IMR-90 (cell line): ENCODE measurements around the gene PWWP3B. TPM values are rescaled to one million over a fixed set of nuclear protein-coding genes. Genes with fewer than 3 reads are reported as not detected.

Experiments used
- ATAC-seq: fragments of 200-7000 bp; cut with Tn5 transposase; 2 replicates; pipeline ENCODE4 v1.9.1; 2020; ENCODE audit warnings: low read depth, mild to moderate bottlenecking, moderate library complexity
- BruUV-seq: library from RNA; stranded (reverse); fragments of 400-500 nt; replicated peaks from 2 replicates; lab custom pipeline; 2021; lab: Mats Ljungman, UMichigan
- CTCF ChIA-PET: fragments of 300-600 bp; formaldehyde crosslinking; extraction: SDS; loops from one replicate; lab custom pipeline; 2021; ENCODE audit warnings: antibody characterized with exemption; lab: Yijun Ruan, JAX
- POLR2A ChIA-PET: fragments of 300-600 bp; sonication (Branson Sonifier 250); formaldehyde crosslinking; loops from one replicate; lab custom pipeline; 2022; ENCODE audit warnings: antibody characterized with exemption; ENCODE audit not compliant: unreplicated experiment; lab: Charles Lee
- DNase-seq: peaks from one replicate; pipeline ENCODE4 v3.0.0; 2013
- H2AFZ ChIP-seq: replicated peaks from 2 replicates; pipeline ENCODE3; 2013; ENCODE audit warnings: low read length, mild to moderate bottlenecking; ENCODE audit not compliant: poor library complexity
- H2AK5ac ChIP-seq: 2 replicates; pipeline ENCODE4 v1.6.1; 2013; ENCODE audit warnings: low read depth, low read length, inconsistent platforms
- H2AK9ac ChIP-seq: replicated peaks from 2 replicates; pipeline ENCODE3; 2013; ENCODE audit warnings: mild to moderate bottlenecking, low read depth, low read length, moderate library complexity; ENCODE audit not compliant: poor library complexity
- H2BK120ac ChIP-seq: 2 replicates; pipeline ENCODE4 v1.6.1; 2013; ENCODE audit warnings: low read depth, low read length, inconsistent platforms
- H2BK15ac ChIP-seq: 3 replicates; pipeline ENCODE4 v1.6.1; 2013; ENCODE audit warnings: low read depth, low read length, inconsistent platforms
- H2BK20ac ChIP-seq: 2 replicates; pipeline ENCODE4 v1.6.1; 2013; ENCODE audit warnings: low read depth, mild to moderate bottlenecking, inconsistent platforms, low read length, moderate library complexity
- H2BK5ac ChIP-seq: 2 replicates; pipeline ENCODE4 v1.6.1; 2013; ENCODE audit warnings: mild to moderate bottlenecking, low read depth, low read length, inconsistent platforms; ENCODE audit not compliant: poor library complexity, severe bottlenecking
- H3K14ac ChIP-seq: replicated peaks from 2 replicates; pipeline ENCODE4 v1.6.1; 2013; ENCODE audit warnings: low read depth, low read length, inconsistent platforms
- H3K18ac ChIP-seq: 2 replicates; pipeline ENCODE4 v1.6.1; 2013; ENCODE audit warnings: low read depth, low read length, control low read depth
- H3K23ac ChIP-seq: 2 replicates; pipeline ENCODE4 v1.6.1; 2013; ENCODE audit warnings: low read depth, low read length, inconsistent platforms
- H3K27ac ChIP-seq: 2 replicates; pipeline ENCODE4 v1.5.1; 2013; ENCODE audit warnings: mild to moderate bottlenecking, control low read depth, low read length; ENCODE audit not compliant: insufficient read depth
- H3K27me3 ChIP-seq: 2 replicates; pipeline ENCODE4 v1.6.1; 2013; ENCODE audit warnings: low read length; ENCODE audit not compliant: control insufficient read depth, insufficient read depth
- H3K36me3 ChIP-seq: 2 replicates; pipeline ENCODE4 v1.6.1; 2013; ENCODE audit warnings: low read length, mixed read lengths; ENCODE audit not compliant: control insufficient read depth, insufficient read depth
- H3K4ac ChIP-seq: 2 replicates; pipeline ENCODE4 v1.6.1; 2013; ENCODE audit warnings: low read depth, low read length, inconsistent platforms
- H3K4me1 ChIP-seq: 2 replicates; pipeline ENCODE4 v1.6.1; 2013; ENCODE audit warnings: low read length, mixed read lengths; ENCODE audit not compliant: control insufficient read depth, insufficient read depth
- H3K4me2 ChIP-seq: 2 replicates; pipeline ENCODE4 v1.6.1; 2013; ENCODE audit warnings: low read depth, mild to moderate bottlenecking, control low read depth, low read length, moderate library complexity
- H3K4me3 ChIP-seq: 2 replicates; pipeline ENCODE4 v1.5.1; 2013; ENCODE audit warnings: low read depth, mild to moderate bottlenecking, control low read depth, low read length, moderate library complexity; ENCODE audit not compliant: insufficient read depth
- H3K56ac ChIP-seq: 2 replicates; pipeline ENCODE4 v1.6.1; 2013; ENCODE audit warnings: low read length, inconsistent platforms; ENCODE audit not compliant: insufficient read depth; ENCODE audit errors: extremely low read depth
- H3K79me1 ChIP-seq, 2 experiments: 2 replicates each; pipeline ENCODE4 v1.6.1; 2013; ENCODE audit warnings: low read length in 2 of 2, inconsistent platforms in 1 of 2, low read depth in 1 of 2
- H3K9ac ChIP-seq: 2 replicates; pipeline ENCODE4 v1.6.1; 2013; ENCODE audit warnings: low read depth, low read length, control low read depth
- H3K9me1 ChIP-seq: 2 replicates; pipeline ENCODE4 v1.6.1; 2013; ENCODE audit warnings: low read length, inconsistent platforms; ENCODE audit not compliant: insufficient read depth
- H3K9me3 ChIP-seq: 2 replicates; pipeline ENCODE4 v1.6.1; 2013; ENCODE audit warnings: low read length; ENCODE audit not compliant: control insufficient read depth, insufficient read depth
- H4K20me1 ChIP-seq: 2 replicates; pipeline ENCODE4 v1.6.1; 2013; ENCODE audit warnings: low read length, inconsistent platforms; ENCODE audit not compliant: insufficient read depth
- H4K5ac ChIP-seq: 2 replicates; pipeline ENCODE4 v1.6.1; 2013; ENCODE audit warnings: mild to moderate bottlenecking, low read depth, low read length, control low read depth
- H4K8ac ChIP-seq, 2 experiments: 2 replicates each; pipeline ENCODE4 v1.6.1; 2013; ENCODE audit warnings: low read depth in 2 of 2, low read length in 2 of 2, control low read depth in 1 of 2, inconsistent platforms in 1 of 2
- H4K91ac ChIP-seq: 2 replicates; pipeline ENCODE4 v1.6.1; 2013; ENCODE audit warnings: low read depth, low read length, inconsistent platforms; ENCODE audit not compliant: insufficient read depth
- BHLHE40 ChIP-seq: fragments of 150-350 bp; IDR thresholded peaks from 2 replicates; pipeline ENCODE4 v1.6.1; 2016; ENCODE audit warnings: mild to moderate bottlenecking, low read depth, low read length
- CEBPB ChIP-seq: IDR thresholded peaks from 2 replicates; pipeline ENCODE4 v1.6.1; 2012; ENCODE audit warnings: low read depth, low read length, improper control_type of control experiment
- CTCF ChIP-seq: conservative IDR thresholded peaks from 2 replicates; pipeline ENCODE4 v1.5.1; 2012; ENCODE audit warnings: mild to moderate bottlenecking, low read depth, low read length, improper control_type of control experiment
- FOS ChIP-seq: fragments of 150-350 bp; IDR thresholded peaks from 2 replicates; pipeline ENCODE4 v1.6.1; 2016; ENCODE audit warnings: low read depth, low read length
- MAFK ChIP-seq: IDR thresholded peaks from 2 replicates; pipeline ENCODE4 v1.6.1; 2012; ENCODE audit warnings: low read depth, low read length, improper control_type of control experiment
- MAZ ChIP-seq: IDR thresholded peaks from 2 replicates; pipeline ENCODE4 v1.6.1; 2012; ENCODE audit warnings: low read depth, mild to moderate bottlenecking, low read length, improper control_type of control experiment, moderate library complexity, borderline replicate concordance
- MXI1 ChIP-seq: IDR thresholded peaks from 2 replicates; pipeline ENCODE4 v1.6.1; 2012; ENCODE audit warnings: low read depth, mild to moderate bottlenecking, low read length, moderate library complexity, borderline replicate concordance
- NFE2L2 ChIP-seq: fragments of 150-350 bp; IDR thresholded peaks from 2 replicates; pipeline ENCODE4 v1.6.1; 2016; ENCODE audit warnings: low read depth, mild to moderate bottlenecking, low read length
- POLR2A ChIP-seq: IDR thresholded peaks from 2 replicates; pipeline ENCODE4 v1.6.1; 2012; ENCODE audit warnings: mild to moderate bottlenecking, low read depth, low read length
- RCOR1 ChIP-seq: IDR thresholded peaks from 2 replicates; pipeline ENCODE4 v1.6.1; 2012; ENCODE audit warnings: mild to moderate bottlenecking, low read length, improper control_type of control experiment; ENCODE audit not compliant: insufficient replicate concordance
- RFX5 ChIP-seq: IDR thresholded peaks from 2 replicates; pipeline ENCODE4 v1.8.0; 2012; ENCODE audit warnings: low read depth, mild to moderate bottlenecking, low read length, moderate library complexity
- SMC3 ChIP-seq: fragments of 150-350 bp; IDR thresholded peaks from 2 replicates; pipeline ENCODE4 v1.6.1; 2016; ENCODE audit warnings: low read depth, mild to moderate bottlenecking, antibody characterized with exemption, low read length, moderate library complexity
- USF2 ChIP-seq: fragments of 150-350 bp; IDR thresholded peaks from 2 replicates; pipeline ENCODE4 v1.6.1; 2017; ENCODE audit warnings: mild to moderate bottlenecking, antibody characterized with exemption, low read length, low read depth
- dilution Hi-C: fragments of 300-500 bp; cut with HindIII; formaldehyde crosslinking; loops from one replicate; pipeline ENCODE4 v1.14.3; 2018; ENCODE audit warnings: low sequenced_read_pairs; ENCODE audit not compliant: unreplicated experiment
- in situ Hi-C: fragments of 300-500 bp; cut with MboI; formaldehyde crosslinking; loops from 3 replicates; pipeline ENCODE4 v1.14.3; 2019; ENCODE audit warnings: low sequenced_read_pairs, inconsistent platforms, mixed read lengths
- intact Hi-C: fragments of 100-400 bp; cut with micrococcal nuclease; formaldehyde crosslinking; loops from 2 replicates; pipeline ENCODE4 v1.10.0; 2022
- polyA plus RNA-seq, 3 experiments: library from polyadenylated mRNA; depleted of rRNA; stranded (reverse); fragments of >200 nt; gene quantifications; 2 replicates each; pipeline ENCODE4 v1.2.3, GENCODE V29; 2012; ENCODE audit warnings: low replicate concordance in 1 of 3
- total RNA-seq: library from RNA; depleted of rRNA; stranded (reverse); fragments of >200 nt; gene quantifications from 2 replicates; pipeline ENCODE4 v1.2.3, GENCODE V29; 2012
- TF ChIP-seq, protein P1 (sequence below): fragments of 150-350 bp; IDR thresholded peaks from 2 replicates; pipeline ENCODE4 v1.6.1; 2016; ENCODE audit warnings: low read depth, mild to moderate bottlenecking, low read length, moderate library complexity, borderline replicate concordance

PWWP3B gene
- total and polyA plus RNA-seq, 2 of the 4 experiments (the other 2 are of a cell fraction) = not detected

GRCh38 chrX:106159861-106160282 lies 8.2 kb upstream of the PWWP3B start:
- H4K8ac ChIP-seq = no peak overlapping the region
- dilution Hi-C loops (no loop called here), intact Hi-C loops (no loop called here), in situ Hi-C loops (no loop called here)
- H3K36me3 ChIP-seq = no peaks in the 10 kb centered on the region
- H3K14ac ChIP-seq = no peak overlapping the region
- no peaks in the 10 kb centered on the region for H4K20me1 ChIP-seq
- ChIA-PET CTCF (no interaction called here), POLR2A (no interaction called here)
- no peak overlapping the region for H4K91ac ChIP-seq
- H3K9ac ChIP-seq = no peak overlapping the region
- H3K9me1 ChIP-seq = no peaks in the 10 kb centered on the region
- no peak overlapping the region for H2BK15ac ChIP-seq
- ATAC-seq (no peak), DNase-seq (no peak)
- H3K27ac ChIP-seq = no peak overlapping the region
- no peak overlapping the region for H2BK20ac ChIP-seq
- no peak overlapping the region for H3K56ac ChIP-seq
- no peaks in the 10 kb centered on the region for H3K79me1 ChIP-seq
- TF ChIP-seq, protein P1, sequence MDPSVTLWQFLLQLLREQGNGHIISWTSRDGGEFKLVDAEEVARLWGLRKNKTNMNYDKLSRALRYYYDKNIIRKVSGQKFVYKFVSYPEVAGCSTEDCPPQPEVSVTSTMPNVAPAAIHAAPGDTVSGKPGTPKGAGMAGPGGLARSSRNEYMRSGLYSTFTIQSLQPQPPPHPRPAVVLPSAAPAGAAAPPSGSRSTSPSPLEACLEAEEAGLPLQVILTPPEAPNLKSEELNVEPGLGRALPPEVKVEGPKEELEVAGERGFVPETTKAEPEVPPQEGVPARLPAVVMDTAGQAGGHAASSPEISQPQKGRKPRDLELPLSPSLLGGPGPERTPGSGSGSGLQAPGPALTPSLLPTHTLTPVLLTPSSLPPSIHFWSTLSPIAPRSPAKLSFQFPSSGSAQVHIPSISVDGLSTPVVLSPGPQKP = no peak
- TF ChIP-seq POLR2A = no peak
- TF ChIP-seq NFE2L2 = no peak
- TF ChIP-seq CTCF = no peak
- no peak for TF ChIP-seq RFX5
- no peak for TF ChIP-seq MAZ
- TF ChIP-seq MAFK = no peak
- TF ChIP-seq RCOR1 = no peak
- TF ChIP-seq CEBPB = no peak
- no peak for TF ChIP-seq FOS
- TF ChIP-seq USF2 = no peak
- TF ChIP-seq MXI1 = no peak
- no peak for TF ChIP-seq SMC3
- no peak for TF ChIP-seq BHLHE40
- H3K4me3 ChIP-seq = no peak overlapping the region
- no peak overlapping the region for H3K18ac ChIP-seq
- no peaks in the 10 kb centered on the region for H3K9me3 ChIP-seq
- H3K4ac ChIP-seq = no peak overlapping the region
- no peak overlapping the region for H3K23ac ChIP-seq
- H2BK5ac ChIP-seq = no peak overlapping the region
- H4K5ac ChIP-seq = no peak overlapping the region
- no peak overlapping the region for H3K4me2 ChIP-seq
- H3K4me1 ChIP-seq = no peaks in the 10 kb centered on the region
- BruUV-seq = no TSS peak
- no peak overlapping the region for H2AK5ac ChIP-seq
- H2BK120ac ChIP-seq = no peak overlapping the region
- no peak overlapping the region for H2AFZ ChIP-seq
- no peak overlapping the region for H2AK9ac ChIP-seq
- H3K27me3 ChIP-seq = no peaks in the 10 kb centered on the region
